GM23338 (cell line): ENCODE results near the gene GC. TPM values are rescaled to one million over a fixed set of nuclear protein-coding genes. Genes with fewer than 3 reads are reported as not detected.
A peak's percentile ranks its signal among the peaks of the same experiment; 100 is the strongest.
"Not testable (repeated sequence)": the region's sequence is repeated elsewhere in the genome, so short reads cannot be mapped to it uniquely, and the experiment has no call there.

Experiments
- ATAC-seq: fragments of 200-7000 bp; cut with Tn5 transposase; 3 replicates; pipeline ENCODE4 v1.9.1; 2020
- DNase-seq: peaks from one replicate; pipeline ENCODE4 v3.0.0-alpha.2; 2015; ENCODE audit warnings: low spot score
- H2AFZ ChIP-seq: fragments of 200-600 bp; sonication (generic); 2 replicates; pipeline ENCODE4 v1.8.0; 2016; ENCODE audit warnings: antibody characterized with exemption, mild to moderate bottlenecking, moderate library complexity
- H3F3A ChIP-seq: fragments of 200-600 bp; sonication (generic); replicated peaks from 2 replicates; pipeline ENCODE4 v1.8.0; 2017; ENCODE audit warnings: antibody characterized with exemption, mixed run types, low read depth
- H3K27ac ChIP-seq: fragments of 200-600 bp; sonication (generic); 2 replicates; pipeline ENCODE4 v1.6.1; 2016; ENCODE audit warnings: low read depth
- H3K27me3 ChIP-seq: fragments of 200-600 bp; sonication (generic); 2 replicates; pipeline ENCODE4 v1.8.0; 2016; ENCODE audit warnings: mild to moderate bottlenecking, mixed run types, moderate library complexity; ENCODE audit not compliant: insufficient read depth
- H3K36me3 ChIP-seq: fragments of 200-600 bp; sonication (generic); 2 replicates; pipeline ENCODE4 v1.8.0; 2016; ENCODE audit warnings: mild to moderate bottlenecking; ENCODE audit not compliant: insufficient read depth
- H3K4me1 ChIP-seq: fragments of 200-600 bp; sonication (generic); 2 replicates; pipeline ENCODE4 v1.8.0; 2016; ENCODE audit warnings: mild to moderate bottlenecking, moderate library complexity; ENCODE audit not compliant: insufficient read depth
- H3K4me2 ChIP-seq: fragments of 200-600 bp; sonication (generic); 2 replicates; pipeline ENCODE4 v1.7.1; 2017; ENCODE audit warnings: mixed run types
- H3K4me3 ChIP-seq: fragments of 200-600 bp; sonication (generic); 2 replicates; pipeline ENCODE4 v1.6.1; 2016; ENCODE audit warnings: mixed run types
- H3K79me2 ChIP-seq: fragments of 200-600 bp; sonication (generic); replicated peaks from 2 replicates; pipeline ENCODE4 v1.8.0; 2017; ENCODE audit warnings: mild to moderate bottlenecking; ENCODE audit not compliant: insufficient read depth
- H3K9me2 ChIP-seq: fragments of 200-600 bp; sonication (generic); 2 replicates; pipeline ENCODE4 v1.8.0; 2017; ENCODE audit not compliant: insufficient read depth
- H4K20me1 ChIP-seq: fragments of 200-600 bp; sonication (generic); replicated peaks from 2 replicates; pipeline ENCODE4 v1.8.0; 2017; ENCODE audit warnings: mild to moderate bottlenecking; ENCODE audit not compliant: insufficient read depth
- H3K27ac Mint-ChIP-seq: 2 replicates; pipeline ENCODE4 v1.8.0; 2020; ENCODE audit warnings: inconsistent platforms, mild to moderate bottlenecking, moderate library complexity, mixed read lengths
- H3K27me3 Mint-ChIP-seq: 3 replicates; pipeline ENCODE4 v1.8.0; 2022; ENCODE audit warnings: low read depth, mild to moderate bottlenecking, moderate library complexity, mixed read lengths, inconsistent platforms; ENCODE audit not compliant: insufficient read depth, poor library complexity
- H3K36me3 Mint-ChIP-seq: 3 replicates; pipeline ENCODE4 v1.8.0; 2021; ENCODE audit warnings: low read depth, mild to moderate bottlenecking, inconsistent platforms, moderate library complexity, mixed read lengths
- H3K4me1 Mint-ChIP-seq: 3 replicates; pipeline ENCODE4 v1.8.0; 2020; ENCODE audit warnings: mild to moderate bottlenecking, inconsistent platforms, mixed read lengths
- H3K4me3 Mint-ChIP-seq: 3 replicates; pipeline ENCODE4 v1.8.0; 2021; ENCODE audit warnings: moderate library complexity, mild to moderate bottlenecking, inconsistent platforms, mixed read lengths
- H3K9me3 Mint-ChIP-seq: 3 replicates; pipeline ENCODE4 v1.8.0; 2020; ENCODE audit warnings: moderate library complexity, mild to moderate bottlenecking, inconsistent platforms, mixed read lengths
- CREB1 ChIP-seq: fragments of 250-450 bp; sonication (Bioruptor Pico); IDR thresholded peaks from 2 replicates; pipeline ENCODE4 v1.5.0; 2020; ENCODE audit warnings: low read depth, mild to moderate bottlenecking, moderate library complexity
- CTCF ChIP-seq, 2 experiments: fragments of 200-600 bp in 1 of 2; sonication (generic) in 1 of 2; conservative IDR thresholded peaks; 2 replicates each; pipeline versions ENCODE4 v1.5.1 to v1.6.1; 2016 to 2017; ENCODE audit warnings: antibody characterized with exemption in 2 of 2, low read depth in 2 of 2, mild to moderate bottlenecking in 2 of 2, moderate library complexity in 1 of 2
- EZH2 ChIP-seq: fragments of 200-600 bp; sonication (generic); IDR thresholded peaks from one replicate; pipeline ENCODE4 v1.8.0; 2017; ENCODE audit warnings: antibody characterized with exemption, mild to moderate bottlenecking, low read depth; ENCODE audit not compliant: unreplicated experiment
- EZH2phosphoT487 ChIP-seq: fragments of 200-600 bp; sonication (generic); IDR thresholded peaks from one replicate; pipeline ENCODE4 v1.8.1; 2018; ENCODE audit warnings: antibody characterized with exemption; ENCODE audit not compliant: unreplicated experiment
- JUNB ChIP-seq: IDR thresholded peaks from one replicate; pipeline ENCODE4 v1.6.1; 2016; ENCODE audit warnings: antibody characterized with exemption; ENCODE audit not compliant: unreplicated experiment
- POLR2AphosphoS5 ChIP-seq: IDR thresholded peaks from 2 replicates; pipeline ENCODE4 v1.6.1; 2016; ENCODE audit warnings: antibody characterized with exemption, low read depth
- REST ChIP-seq: IDR thresholded peaks from one replicate; pipeline ENCODE4 v1.6.1; 2018; ENCODE audit warnings: antibody characterized with exemption; ENCODE audit not compliant: unreplicated experiment
- ZNF114 ChIP-seq: fragments of 250-450 bp; sonication (Bioruptor Pico); IDR thresholded peaks from 2 replicates; pipeline ENCODE4 v1.5.0; 2020; ENCODE audit warnings: mild to moderate bottlenecking, moderate library complexity
- ZNF331 ChIP-seq: fragments of 250-450 bp; sonication (Bioruptor Pico); IDR thresholded peaks from 2 replicates; pipeline ENCODE4 v1.5.0; 2020; ENCODE audit warnings: low read depth, mild to moderate bottlenecking, moderate library complexity
- polyA plus RNA-seq: library from polyadenylated mRNA; unstranded; fragments of >200 nt; fragmentation: Nextera tagmentation; extraction: Ambion mirVana; gene quantifications from 2 replicates; pipeline ENCODE4 v1.2.1, GENCODE V29; 2016
- total RNA-seq: library from RNA; depleted of rRNA; stranded (reverse); fragments of >200 nt; shearing (Covaris generic); gene quantifications from 2 replicates; pipeline ENCODE4 v1.2.3, GENCODE V29; 2014

Gene GC
- total and polyA plus RNA-seq, 2 experiments from 2014 or later = 0.21 to 1.7 TPM

GRCh38 chr4:71807469-71807868 is 23.6 kb upstream of the GC start:
- no peaks in the 10 kb centered on the region for H3K27me3 Mint-ChIP-seq
- peaks cover 19% of the 10 kb centered on the region; the same call in 1 of the 2 replicates for H3K9me2 ChIP-seq
- no peak overlapping the region for H3K27ac ChIP-seq
- no peak overlapping the region for H3K4me3 Mint-ChIP-seq
- TF ChIP-seq REST (no peak), CREB1 (CRISPR knock-in tag) (no peak), ZNF331 (CRISPR knock-in tag) (no peak), POLR2AphosphoS5 (no peak), EZH2 (no peak), ZNF114 (CRISPR knock-in tag) (no peak), CTCF (conservative IDR thresholded peaks at IDR 0.05; ENCODE audit: low read depth in 2 of 2) (no peak), EZH2phosphoT487 (no peak), JUNB (no peak)
- H3K9me3 Mint-ChIP-seq = no peaks in the 10 kb centered on the region
- ATAC-seq = no peak
- H4K20me1 ChIP-seq = no peaks in the 10 kb centered on the region
- H2AFZ ChIP-seq = no peak overlapping the region
- H3K4me3 ChIP-seq = no peak overlapping the region
- H3K4me2 ChIP-seq = no peak overlapping the region
- H3K4me1 ChIP-seq = peaks cover 3% of the 10 kb centered on the region; the same call in 1 of the 2 replicates
- no peaks in the 10 kb centered on the region for H3K79me2 ChIP-seq
- H3K27me3 ChIP-seq = no peaks in the 10 kb centered on the region
- H3K4me1 Mint-ChIP-seq = no peaks in the 10 kb centered on the region
- no peak overlapping the region for H3K27ac Mint-ChIP-seq
- H3K36me3 ChIP-seq = 0 out of 2 replicates have a peak, but pooled peaks cover 3% of the 10 kb centered on the region
- peaks cover 15% of the 10 kb centered on the region for H3K36me3 Mint-ChIP-seq
- DNase-seq = no peak
- no peaks in the 10 kb centered on the region for H3F3A ChIP-seq

- peaks cover 17% of the 10 kb centered on the region; the same call in 1 of the 2 replicates for H3K9me2 ChIP-seq
- not testable (repeated sequence) for H3K36me3 ChIP-seq, DNase-seq, H4K20me1 ChIP-seq, H3K4me2 ChIP-seq, H3K4me3 ChIP-seq, H3K27ac ChIP-seq, H3K4me3 Mint-ChIP-seq, H3K4me1 ChIP-seq, H3K4me1 Mint-ChIP-seq, H3K79me2 ChIP-seq, H3K27me3 Mint-ChIP-seq, H3K9me3 Mint-ChIP-seq, H3F3A ChIP-seq, H3K27ac Mint-ChIP-seq, H2AFZ ChIP-seq, ATAC-seq, H3K27me3 ChIP-seq
- H3K36me3 Mint-ChIP-seq = peaks cover 15% of the 10 kb centered on the region; the same call in 2 of the 3 replicates
These were observed 21.4 kb upstream of the GC start for GRCh38 chr4:71805230-71805629.

GRCh38 chr4:71804017-71804697 is 20.3 kb upstream of the GC start:
- Histone ChIP-seq H3K9me2 (peaks cover 18% of the 10 kb centered on the region; the same call in 1 of the 2 replicates), H2AFZ (0 out of 2 replicates have a peak overlapping the region, but pooled peaks have one; percentile 7)
- DNase-seq, H3K4me1 Mint-ChIP-seq, H3F3A ChIP-seq, H3K27me3 Mint-ChIP-seq, H3K79me2 ChIP-seq, ATAC-seq, H3K4me3 ChIP-seq, H3K27me3 ChIP-seq, H3K9me3 Mint-ChIP-seq, H3K36me3 ChIP-seq, H3K4me2 ChIP-seq, H4K20me1 ChIP-seq, H3K4me3 Mint-ChIP-seq, H3K4me1 ChIP-seq, H3K27ac ChIP-seq, H3K27ac Mint-ChIP-seq: not testable (repeated sequence)
- H3K36me3 Mint-ChIP-seq = peaks cover 19% of the 10 kb centered on the region
